GM19035 (cell line): Measurements from ENCODE around the gene APBA1.

ENCODE experiments used
- ATAC-seq: cut with Tn5 transposase; IDR thresholded peaks from one replicate; pipeline ENCODE4 v1.9.1; 2021; ENCODE audit not compliant: unreplicated experiment

APBA1 gene

DNA sequence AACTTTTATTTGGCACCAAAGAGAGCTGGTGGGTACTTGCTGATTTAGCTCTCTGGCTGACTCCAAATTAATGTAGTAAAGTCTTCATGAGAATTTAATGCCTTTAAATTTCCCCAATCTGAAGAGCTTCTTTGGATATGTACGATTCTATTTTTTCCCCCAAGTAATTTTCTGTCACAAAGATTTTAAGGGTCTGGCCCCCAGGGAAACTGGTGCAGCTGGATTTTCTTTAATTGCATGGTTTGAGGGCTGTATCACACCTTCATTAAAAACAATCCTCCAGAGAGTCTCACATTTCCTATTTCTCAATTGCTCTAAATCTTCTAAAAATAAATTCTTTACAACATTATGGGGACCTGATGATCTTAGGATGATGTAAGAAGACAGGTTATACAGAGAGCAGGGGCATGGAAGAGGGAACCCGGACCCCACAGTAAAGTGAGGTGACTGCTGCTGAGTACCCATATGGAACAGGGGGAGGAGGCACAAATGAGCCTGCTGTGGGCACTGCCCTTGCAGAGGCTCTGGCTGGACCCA is 188.2 kb downstream of the APBA1 start:
- ATAC-seq = no peak

DNA sequence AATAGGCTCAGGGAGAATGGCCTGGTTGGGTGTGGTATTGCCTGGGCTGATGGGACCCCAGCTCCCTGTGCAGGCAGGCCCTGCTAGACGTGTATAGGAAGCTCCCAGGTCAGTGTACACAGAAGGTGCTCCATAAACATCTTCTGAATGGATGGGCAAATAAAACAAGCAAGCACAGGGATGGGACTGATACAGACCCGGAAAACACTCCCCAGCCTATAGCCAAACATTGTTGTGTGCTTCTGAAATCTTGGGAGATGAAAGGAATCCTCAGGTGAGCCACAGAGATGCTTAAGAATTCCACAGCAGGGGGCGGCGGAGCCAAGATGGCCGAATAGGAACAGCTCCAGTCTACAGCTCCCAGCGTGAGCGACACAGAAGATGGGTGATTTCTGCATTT is 195.4 kb downstream of the APBA1 start:
- ATAC-seq = no peak

- ATAC-seq = no peak
Observed at GRCh38 chr9:69476016-69476415, 196.2 kb downstream of the APBA1 start.

GRCh38 chr9:69474821-69475220 is 197.3 kb downstream of the APBA1 start:
- ATAC-seq = no peak

DNA sequence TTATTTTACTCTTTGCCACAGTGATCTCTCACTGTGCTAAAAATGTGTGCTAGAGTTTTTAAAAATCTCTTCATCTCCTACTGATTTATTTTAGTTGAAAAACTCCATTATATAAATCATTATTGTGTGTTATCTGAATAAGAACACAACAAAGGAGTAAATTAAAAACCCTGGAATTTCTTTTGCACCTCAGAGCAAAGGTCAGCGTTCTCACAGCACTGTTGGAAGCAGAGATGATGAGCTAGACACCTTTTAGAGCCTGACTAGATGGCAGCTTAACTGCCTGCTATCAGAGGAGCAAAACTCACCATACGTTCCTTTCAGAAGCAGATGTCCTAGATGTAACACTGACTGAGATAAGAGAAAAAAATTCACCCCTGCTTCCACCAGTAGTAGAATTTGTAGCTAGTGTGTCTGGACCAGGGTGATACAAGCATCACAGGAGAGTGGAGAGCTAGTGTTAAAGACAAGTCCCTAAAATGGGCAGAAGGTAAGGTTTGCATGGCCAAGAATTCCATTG is 200.0 kb downstream of the APBA1 start:
- ATAC-seq = no peak

- ATAC-seq = no peak
Observed at GRCh38 chr9:69471433-69471832, 200.7 kb downstream of the APBA1 start.

GRCh38 chr9:69470186-69470977 is 201.8 kb downstream of the APBA1 start:
- no peak for ATAC-seq

- no peak for ATAC-seq
Observed at GRCh38 chr9:69469136-69469535, 203.0 kb downstream of the APBA1 start.

GRCh38 chr9:69468380-69468779 is 203.8 kb downstream of the APBA1 start:
- no peak for ATAC-seq

DNA sequence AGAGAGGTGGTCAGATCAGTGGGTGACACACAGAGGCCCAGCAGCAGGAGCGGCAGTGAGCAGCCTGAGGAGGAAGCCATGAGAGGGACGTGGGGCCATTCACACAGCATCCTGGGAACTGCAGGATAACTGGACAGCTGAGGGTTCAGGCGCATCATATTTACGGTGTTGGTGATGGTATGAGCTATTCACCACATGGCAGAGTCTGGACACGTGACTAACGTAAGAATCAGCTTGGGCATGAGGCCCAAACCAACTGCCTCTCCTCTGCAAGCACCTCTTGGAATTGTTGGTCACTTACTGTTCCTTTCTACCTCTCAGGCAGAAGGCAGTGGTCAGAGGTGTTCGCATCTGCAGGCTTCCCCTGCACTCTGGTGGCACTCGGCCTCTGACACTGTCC is 206.0 kb downstream of the APBA1 start:
- ATAC-seq = no peak

GRCh38 chr9:69465473-69465872 is 206.7 kb downstream of the APBA1 start:
- ATAC-seq = no peak

DNA sequence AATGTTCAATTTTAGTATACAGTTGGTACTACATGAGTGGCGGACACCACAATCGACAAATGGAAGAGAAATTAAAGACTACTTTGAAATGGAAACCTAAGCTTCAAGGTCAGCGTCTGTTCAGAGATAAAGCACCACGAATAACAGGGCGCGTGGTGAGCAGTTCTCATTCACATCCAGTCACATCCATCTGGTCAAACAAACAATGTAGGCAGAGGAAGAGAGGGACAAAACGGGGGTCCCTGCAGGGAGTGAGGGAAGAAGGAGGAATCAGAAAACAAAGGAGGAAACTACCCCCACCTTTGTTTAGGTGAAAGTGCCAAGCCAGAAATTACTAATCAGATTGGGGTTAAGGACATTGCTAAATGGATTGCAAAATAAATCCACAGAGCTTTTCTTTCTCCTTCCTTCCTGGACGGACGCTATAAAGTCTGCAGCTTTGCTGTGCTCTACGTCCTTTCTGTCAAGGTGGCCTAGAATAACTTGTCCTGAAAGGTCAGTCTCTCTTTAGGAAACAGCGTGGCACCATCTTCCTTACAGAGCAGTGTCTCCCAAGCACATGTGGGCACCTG is 208.6 kb downstream of the APBA1 start:
- ATAC-seq = no peak

GRCh38 chr9:69462394-69462793 is 209.8 kb downstream of the APBA1 start:
- ATAC-seq = no peak

DNA sequence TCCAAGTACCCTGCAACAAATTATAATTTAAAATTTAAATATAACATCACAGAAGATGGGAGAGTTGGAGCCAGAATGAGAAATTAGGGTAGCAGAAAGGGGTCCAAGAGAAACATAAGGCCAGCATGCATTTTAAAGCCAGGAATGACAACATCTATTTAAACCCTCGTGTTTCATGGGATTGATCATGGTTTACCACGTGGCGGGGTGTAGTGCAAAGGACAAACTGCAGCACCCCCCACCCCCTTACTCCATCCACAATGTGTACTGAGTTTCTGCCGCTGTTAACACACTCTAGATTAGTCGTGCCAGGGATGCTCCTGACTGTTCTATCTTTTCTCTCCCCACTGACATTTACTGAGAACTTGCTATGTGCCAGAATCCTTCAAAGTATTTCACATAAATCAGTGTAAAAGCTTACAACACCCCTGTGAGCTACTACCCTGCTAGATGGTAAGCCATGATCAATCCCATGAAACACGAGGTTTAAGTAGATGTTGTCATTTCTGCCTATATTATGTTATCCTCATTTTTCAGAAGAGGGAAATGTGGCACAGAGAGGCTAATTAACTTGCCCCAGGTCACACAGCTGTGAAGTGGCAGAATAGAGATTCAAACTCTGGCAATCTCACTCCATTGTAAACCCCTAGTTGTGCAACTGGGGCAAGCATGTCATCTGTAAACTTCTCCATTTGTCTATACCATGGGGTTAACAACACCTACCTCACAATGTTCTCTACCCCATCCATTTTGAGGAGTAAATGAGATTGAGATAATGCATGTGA is 210.9 kb downstream of the APBA1 start:
- no peak for ATAC-seq

DNA sequence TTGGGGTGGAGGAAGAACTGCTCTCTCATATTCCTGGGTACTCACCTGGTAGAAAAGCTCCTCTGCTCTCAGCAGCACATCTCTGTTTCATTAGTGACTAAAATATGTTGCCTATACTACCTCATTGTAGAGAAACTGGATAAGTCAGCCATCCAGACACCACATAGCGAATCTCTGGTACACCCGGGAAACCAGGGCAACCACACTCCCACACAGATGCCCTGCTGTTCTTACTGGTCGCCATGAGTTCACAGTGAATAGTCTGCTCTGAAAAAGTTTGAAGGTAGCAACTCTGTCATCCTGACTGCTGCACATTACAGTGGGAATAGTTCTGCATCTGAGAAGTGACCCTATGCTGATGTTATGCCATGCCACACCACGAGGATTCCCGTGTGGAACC is 212.2 kb downstream of the APBA1 start:
- no peak for ATAC-seq

- no peak for ATAC-seq
Observed at GRCh38 chr9:69458176-69458575, 214.0 kb downstream of the APBA1 start.

- no peak for ATAC-seq
Observed at GRCh38 chr9:69456201-69456600, 216.0 kb downstream of the APBA1 start.

DNA sequence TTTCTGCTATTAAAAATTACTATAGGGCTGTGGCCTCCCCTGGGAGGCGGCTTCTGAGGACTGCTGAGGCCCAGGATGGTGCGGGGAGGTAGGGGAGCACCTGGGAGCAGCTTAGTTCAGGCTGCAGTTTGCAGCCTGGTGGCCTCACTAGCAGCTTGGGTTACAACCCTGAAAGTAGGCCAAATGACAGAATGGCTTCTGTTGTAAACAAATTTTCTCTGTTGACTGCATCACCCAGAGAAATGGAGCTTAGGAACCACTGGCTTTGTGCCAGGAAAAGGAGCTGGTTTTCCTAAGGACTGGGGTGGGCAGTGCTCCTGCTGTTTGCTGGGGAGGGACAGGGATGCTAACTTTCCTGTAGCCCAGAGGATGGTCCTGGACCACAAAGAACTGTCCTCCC is 216.9 kb downstream of the APBA1 start:
- ATAC-seq = no peak

DNA sequence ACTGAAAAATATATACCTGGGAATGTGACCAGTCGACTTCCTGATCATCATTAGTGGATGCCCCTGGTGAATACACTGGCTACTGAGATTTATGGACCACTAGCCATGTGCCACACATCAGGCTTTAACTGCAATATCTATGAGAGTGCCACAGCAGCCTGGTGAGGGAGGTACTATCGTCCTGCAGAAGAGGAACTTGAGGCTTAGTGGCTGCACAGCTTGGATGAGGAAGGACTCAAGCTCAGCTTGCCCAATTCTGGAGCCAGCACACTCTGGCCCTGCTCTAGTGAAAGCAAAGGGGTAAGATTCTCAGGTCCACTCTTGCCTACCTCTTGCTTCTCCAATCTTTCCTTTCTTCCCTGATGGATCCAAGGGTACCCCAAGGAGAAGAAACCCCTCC is 217.8 kb downstream of the APBA1 start:
- ATAC-seq = no peak

- ATAC-seq = no peak
Observed at GRCh38 chr9:69453746-69454145, 218.4 kb downstream of the APBA1 start.

DNA sequence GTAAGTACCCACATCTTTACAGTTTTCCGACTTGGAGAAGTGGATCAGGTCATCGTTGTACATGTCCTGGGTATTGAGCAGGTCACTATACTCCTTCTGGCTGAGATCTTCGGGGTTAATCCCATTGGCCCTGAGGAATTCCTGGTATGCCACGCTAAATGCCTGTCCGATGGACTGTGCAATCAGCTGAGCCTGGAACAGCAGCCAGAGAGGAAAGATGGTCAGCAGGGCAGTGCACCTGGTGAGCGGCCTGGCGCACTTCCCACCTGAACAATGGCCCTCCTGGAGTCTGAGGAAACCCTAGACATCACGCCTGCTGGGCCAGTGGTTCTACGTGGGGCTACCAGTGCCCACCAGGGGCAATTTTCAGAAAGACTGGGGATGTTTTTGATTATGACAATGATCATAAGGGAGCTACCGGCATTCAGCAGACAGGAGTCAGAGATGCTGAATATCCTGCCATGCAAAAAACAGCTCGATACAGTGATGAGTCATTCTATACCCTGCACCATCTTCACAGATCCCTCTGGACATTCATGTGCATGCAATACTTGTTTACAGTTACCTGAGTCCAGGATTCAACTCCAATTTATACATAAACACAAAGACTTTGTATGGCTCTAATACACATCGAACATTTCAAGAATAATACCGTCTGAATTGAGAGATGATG is 219.9 kb downstream of the APBA1 start:
- no peak for ATAC-seq
